Astrocyte of the cerebellum (primary cell): ENCODE data around the gene DIPK2B.

Experiments
- DNase-seq: peaks from one replicate; pipeline ENCODE4 v3.0.0-alpha.2; 2011; ENCODE audit warnings: low read depth
- H3K4me3 ChIP-seq: 2 replicates; pipeline ENCODE4 v1.5.1; 2011; ENCODE audit warnings: mild to moderate bottlenecking, low read depth, low read length, moderate library complexity
- CTCF ChIP-seq: IDR thresholded peaks from 2 replicates; pipeline ENCODE4 v1.5.1; 2012; ENCODE audit warnings: low read length, low read depth, moderate library complexity, mild to moderate bottlenecking; ENCODE audit errors: missing control alignments
- in situ Hi-C: cut with HindIII; loops from 2 replicates; pipeline ENCODE4 v1.10.0; 2017; ENCODE audit warnings: low sequenced_read_pairs

Gene DIPK2B

GRCh38 chrX:45229348-45229747, 28.7 kb upstream of the DIPK2B start:
- DNase-seq: no peak
- H3K4me3 ChIP-seq: no peak overlapping the region
- no peak for TF ChIP-seq CTCF
- in situ Hi-C loops: no loop called here

GRCh38 chrX:45228126-45228525, 27.4 kb upstream of the DIPK2B start:
- no peak for DNase-seq
- H3K4me3 ChIP-seq: no peak overlapping the region
- TF ChIP-seq CTCF: no peak
- in situ Hi-C loops: no loop called here

GRCh38 chrX:45208121-45208856, 7.6 kb upstream of the DIPK2B start:
- no peak overlapping the region for H3K4me3 ChIP-seq
- no peak for TF ChIP-seq CTCF
- no peak for DNase-seq
- in situ Hi-C loops: no loop called here

- no peak for TF ChIP-seq CTCF
- H3K4me3 ChIP-seq: no peak overlapping the region
- DNase-seq: no peak
- in situ Hi-C loops: no loop called here
Measured at GRCh38 chrX:45202171-45202570, 1.5 kb upstream of the DIPK2B start.

- no peak for DNase-seq
- in situ Hi-C loops: no loop called here
- TF ChIP-seq CTCF: no peak
- H3K4me3 ChIP-seq: no peak overlapping the region
Measured at GRCh38 chrX:45198706-45199105, 2.0 kb downstream of the DIPK2B start.

GRCh38 chrX:45198301-45198700, 2.4 kb downstream of the DIPK2B start:
- no peak for DNase-seq
- no peak overlapping the region for H3K4me3 ChIP-seq
- in situ Hi-C loops: no loop called here
- TF ChIP-seq CTCF: no peak
